ENCODE data around the gene TAF1A. TPM values are rescaled to one million over a fixed set of nuclear protein-coding genes. Genes with fewer than 3 reads are reported as not detected.

TAF1A gene
- total and polyA plus RNA-seq, 4 donors: 1.8 to 13.7 (median 5.1) TPM

DNA sequence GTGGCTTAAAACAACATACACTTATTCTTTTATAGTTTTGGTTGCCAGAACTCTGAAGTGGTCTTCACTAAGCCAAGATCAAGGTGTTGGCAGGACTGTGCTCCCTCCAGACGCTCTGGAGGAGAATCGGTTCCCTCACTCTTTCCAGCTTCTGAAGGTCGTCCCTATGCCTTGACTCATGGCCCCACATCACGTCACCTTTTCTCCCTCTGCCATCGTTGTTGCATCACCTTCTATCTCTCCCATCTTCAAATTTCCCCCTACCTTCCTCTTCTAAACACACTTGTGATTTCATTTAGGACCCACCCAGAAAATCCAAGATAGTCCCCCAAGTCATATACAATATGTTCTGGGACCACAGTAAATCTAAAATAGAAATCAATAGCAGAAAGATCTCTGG, 54.3 kb downstream of the TAF1A start:
- H3K9ac ChIP-seq (ENCODE audit: insufficient read depth in 1 of 2, low read length in 2 of 2): no peak overlapping the region
- H3K4me1 ChIP-seq (ENCODE audit: control insufficient read depth in 5 of 5, insufficient read depth in 5 of 5, low read length in 5 of 5): no peaks in the 10 kb centered on the region
- H3K9me3 ChIP-seq (ENCODE audit: control insufficient read depth in 4 of 4, insufficient read depth in 3 of 4, low read length in 3 of 4): no peaks in the 10 kb centered on the region
- no peak overlapping the region for H3K27ac ChIP-seq (ENCODE audit: low read depth in 1 of 2, low read length in 1 of 2)
- DNase-seq (no peak), ATAC-seq (ENCODE audit: insufficient read depth, low FRiP score) (no peak)
- H3K27me3 ChIP-seq (ENCODE audit: control insufficient read depth in 3 of 3, insufficient read depth in 3 of 3, low read length in 2 of 3): no peaks in the 10 kb centered on the region
- H3K4me3 ChIP-seq: no peak overlapping the region
- H3K36me3 ChIP-seq (ENCODE audit: control insufficient read depth in 4 of 4, insufficient read depth in 4 of 4, low read length in 4 of 4): no peaks in the 10 kb centered on the region
- TF ChIP-seq CTCF (IDR thresholded peaks at IDR 0.05; ENCODE audit: control extremely low read depth, extremely low read depth): no peak
- 85 to 94% methylated on average over 5 of the region's 5 CpGs for WGBS, 2 donors

GRCh38 chr1:222530852-222531251, 58.9 kb downstream of the TAF1A start:
- no peak overlapping the region for H3K4me3 ChIP-seq
- TF ChIP-seq CTCF (IDR thresholded peaks at IDR 0.05; ENCODE audit: control extremely low read depth, extremely low read depth): no peak
- no peak overlapping the region for H3K9ac ChIP-seq (ENCODE audit: insufficient read depth in 1 of 2, low read length in 2 of 2)
- no peaks in the 10 kb centered on the region for H3K9me3 ChIP-seq (ENCODE audit: control insufficient read depth in 4 of 4, insufficient read depth in 3 of 4, low read length in 3 of 4)
- H3K27me3 ChIP-seq (ENCODE audit: control insufficient read depth in 3 of 3, insufficient read depth in 3 of 3, low read length in 2 of 3): no peaks in the 10 kb centered on the region
- H3K4me1 ChIP-seq (ENCODE audit: control insufficient read depth in 5 of 5, insufficient read depth in 5 of 5, low read length in 5 of 5): peaks cover 0 to 1% (median 0%) of the 10 kb centered on the region in 5 donors
- no peaks in the 10 kb centered on the region for H3K36me3 ChIP-seq (ENCODE audit: control insufficient read depth in 4 of 4, insufficient read depth in 4 of 4, low read length in 4 of 4)
- no peak for DNase-seq
- 82 to 83% methylated on average over 6 of the region's 6 CpGs for WGBS, 2 donors
- no peak overlapping the region for H3K27ac ChIP-seq (ENCODE audit: low read depth in 1 of 2, low read length in 1 of 2)
- ATAC-seq (ENCODE audit: insufficient read depth, low FRiP score): no peak

DNA sequence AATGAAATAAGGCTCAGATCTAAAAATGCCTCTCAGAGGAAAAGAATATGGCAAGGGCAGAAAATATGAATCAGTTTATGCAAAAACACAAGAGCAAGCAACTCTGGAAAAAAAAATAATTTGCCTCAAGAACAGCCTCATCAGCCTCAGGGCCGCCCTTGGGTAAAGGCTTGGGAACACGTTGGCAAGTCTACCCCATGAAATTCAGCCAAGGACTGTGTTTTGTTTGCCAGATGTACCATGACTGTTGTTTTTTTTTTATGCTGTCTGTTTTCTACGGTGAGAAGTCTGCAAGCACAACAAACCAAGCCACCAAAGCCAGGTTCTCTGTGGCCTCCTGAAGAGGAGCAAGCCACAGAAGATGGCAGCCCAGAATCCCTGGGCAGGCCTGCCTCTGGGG, 59.8 kb downstream of the TAF1A start:
- Histone ChIP-seq H3K9me3 (ENCODE audit: control insufficient read depth in 4 of 4, insufficient read depth in 3 of 4, low read length in 3 of 4) (no peaks in the 10 kb centered on the region), H3K27ac (ENCODE audit: low read depth in 1 of 2, low read length in 1 of 2) (no peak overlapping the region), H3K4me1 (ENCODE audit: control insufficient read depth in 5 of 5, insufficient read depth in 5 of 5, low read length in 5 of 5) (peaks cover 0 to 1% (median 0%) of the 10 kb centered on the region in 5 donors), H3K27me3 (ENCODE audit: control insufficient read depth in 3 of 3, insufficient read depth in 3 of 3, low read length in 2 of 3) (no peaks in the 10 kb centered on the region), H3K36me3 (ENCODE audit: control insufficient read depth in 4 of 4, insufficient read depth in 4 of 4, low read length in 4 of 4) (no peaks in the 10 kb centered on the region), H3K9ac (ENCODE audit: insufficient read depth in 1 of 2, low read length in 2 of 2) (no peak overlapping the region), H3K4me3 (no peak overlapping the region)
- TF ChIP-seq CTCF (IDR thresholded peaks at IDR 0.05; ENCODE audit: control extremely low read depth, extremely low read depth): no peak
- 73 to 80% methylated on average over 3 of the region's 3 CpGs for WGBS, 2 donors
- ATAC-seq (ENCODE audit: insufficient read depth, low FRiP score) (no peak), DNase-seq (no peak)

DNA sequence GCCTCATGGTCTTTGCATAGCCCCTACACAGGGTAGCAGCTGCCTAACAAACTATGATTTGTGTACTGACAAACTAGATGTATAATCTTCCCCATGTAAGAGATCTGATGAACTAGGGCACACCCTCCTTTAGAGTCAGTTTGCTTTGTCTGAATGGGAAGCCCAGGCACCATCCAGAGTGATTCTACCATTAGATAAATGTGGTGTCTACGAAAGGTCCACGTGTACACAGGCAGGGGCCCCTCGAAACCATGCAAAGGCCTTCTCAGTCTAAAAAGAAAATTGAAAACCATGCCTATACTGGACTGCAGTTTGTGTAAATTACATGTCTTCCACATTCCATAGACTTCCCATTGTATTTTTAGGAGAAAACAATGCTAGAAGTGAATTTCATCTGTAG, 60.6 kb downstream of the TAF1A start:
- no peak for DNase-seq
- H3K4me1 ChIP-seq (ENCODE audit: control insufficient read depth in 5 of 5, insufficient read depth in 5 of 5, low read length in 5 of 5): peaks cover 0 to 1% (median 0%) of the 10 kb centered on the region in 5 donors
- no peaks in the 10 kb centered on the region for H3K36me3 ChIP-seq (ENCODE audit: control insufficient read depth in 4 of 4, insufficient read depth in 4 of 4, low read length in 4 of 4)
- no peaks in the 10 kb centered on the region for H3K27me3 ChIP-seq (ENCODE audit: control insufficient read depth in 3 of 3, insufficient read depth in 3 of 3, low read length in 2 of 3)
- no peaks in the 10 kb centered on the region for H3K9me3 ChIP-seq (ENCODE audit: control insufficient read depth in 4 of 4, insufficient read depth in 3 of 4, low read length in 3 of 4)
- H3K9ac ChIP-seq (ENCODE audit: insufficient read depth in 1 of 2, low read length in 2 of 2): no peak overlapping the region
- ATAC-seq (ENCODE audit: insufficient read depth, low FRiP score): no peak
- no peak overlapping the region for H3K4me3 ChIP-seq
- H3K27ac ChIP-seq (ENCODE audit: low read depth in 1 of 2, low read length in 1 of 2): no peak overlapping the region
- WGBS, 2 donors: 89 to 91% methylated on average over 3 of the region's 3 CpGs
- TF ChIP-seq CTCF (IDR thresholded peaks at IDR 0.05; ENCODE audit: control extremely low read depth, extremely low read depth): no peak
